K562 (cell line): ENCODE measurements around the gene ACP6. TPM values are rescaled to one million over a fixed set of nuclear protein-coding genes. Genes with fewer than 3 reads are reported as not detected.

Experiments used
- ATAC-seq: fragments of 200-7000 bp; cut with Tn5 transposase; 3 replicates; pipeline ENCODE4 v1.9.1; 2020; ENCODE audit warnings: moderate library complexity
- BruUV-seq: library from RNA; stranded (reverse); fragments of 400-500 nt; replicated peaks from 2 replicates; lab custom pipeline; 2021; lab: Mats Ljungman, UMichigan
- CTCF ChIA-PET: fragments of 300-600 bp; formaldehyde crosslinking; extraction: SDS; loops from one replicate; lab custom pipeline; 2021; ENCODE audit warnings: low intra/inter-chr PET ratio; lab: Yijun Ruan, JAX
- POLR2A ChIA-PET: fragments of 300-600, 350-650 bp; sonication (Branson Sonifier 250); formaldehyde crosslinking; extraction: SDS; loops from one replicate; lab custom pipeline; 2021; ENCODE audit warnings: antibody characterized with exemption, inconsistent platforms; lab: Yijun Ruan, JAX
- DNase-seq, 4 experiments: peaks; one replicate each; pipeline versions ENCODE4 v3.0.0 to v3.0.0-alpha.2; 2011 to 2018; ENCODE audit warnings: low spot score in 3 of 4, mixed read lengths in 3 of 4; ENCODE audit errors: extremely low read depth in 1 of 4
- FAIRE-seq: peaks from 2 replicates; lab custom pipeline; 2011; peaks lifted over from hg19 to GRCh38; lab: Jason Lieb, UNC
- H2AFZ ChIP-seq: 2 replicates; pipeline ENCODE4 v1.6.0; 2011; ENCODE audit warnings: low read depth, low read length, control low read depth, inconsistent platforms
- H3K27ac ChIP-seq: fragments of 200-600 bp; 3 replicates; pipeline ENCODE4 v1.8.0; 2011; ENCODE audit warnings: low read depth, mild to moderate bottlenecking, control low read depth, inconsistent platforms, low read length, moderate library complexity, mixed read lengths; ENCODE audit errors: extremely low read depth
- H3K27me3 ChIP-seq, 2 experiments: fragments of 300-600 bp in 1 of 2; 2 replicates in 1 of 2; 3 replicates in 1 of 2; pipeline versions ENCODE4 v1.6.0 to v1.8.0; 2011; ENCODE audit warnings: inconsistent platforms in 2 of 2, low read length in 2 of 2, mild to moderate bottlenecking in 1 of 2, mixed read lengths in 1 of 2, moderate library complexity in 1 of 2; ENCODE audit not compliant: control insufficient read depth in 2 of 2, insufficient read depth in 2 of 2
- H3K36me3 ChIP-seq: fragments of 300-600 bp; 3 replicates; pipeline ENCODE4 v1.8.0; 2011; ENCODE audit warnings: mild to moderate bottlenecking, low read length, inconsistent platforms; ENCODE audit not compliant: control insufficient read depth, insufficient read depth
- H3K4me1 ChIP-seq, 2 experiments: fragments of 200-600 bp in 1 of 2; replicated peaks in 1 of 2; 2 replicates in 1 of 2; 3 replicates in 1 of 2; pipeline versions ENCODE4 v1.5.1 to v1.8.0; 2011; ENCODE audit warnings: inconsistent platforms in 2 of 2, low read length in 2 of 2, mild to moderate bottlenecking in 1 of 2, mixed read lengths in 1 of 2, moderate library complexity in 1 of 2; ENCODE audit not compliant: control insufficient read depth in 2 of 2, insufficient read depth in 2 of 2
- H3K4me2 ChIP-seq: 2 replicates; pipeline ENCODE4 v1.6.1; 2011; ENCODE audit warnings: low read length, control low read depth, inconsistent platforms, mixed read lengths; ENCODE audit not compliant: insufficient read depth
- H3K4me3 ChIP-seq: fragments of 200-600 bp; sonication (generic), shearing (Covaris generic); 2 replicates; pipeline ENCODE4 v1.5.1; 2016; ENCODE audit warnings: control low read depth, inconsistent platforms
- H3K79me2 ChIP-seq: fragments of 200-600 bp; 3 replicates; pipeline ENCODE4 v1.8.0; 2011; ENCODE audit warnings: low read length, inconsistent platforms; ENCODE audit not compliant: control insufficient read depth, insufficient read depth
- H3K9ac ChIP-seq, 2 experiments: 2 replicates each; pipeline versions ENCODE4 v1.6.0 to v1.6.1; 2011; ENCODE audit warnings: low read depth in 2 of 2, low read length in 2 of 2, control low read depth in 1 of 2, inconsistent platforms in 1 of 2, mild to moderate bottlenecking in 1 of 2, mixed read lengths in 1 of 2; ENCODE audit not compliant: insufficient read depth in 1 of 2
- H3K9me1 ChIP-seq: one replicate; pipeline ENCODE4 v1.6.0; 2011; ENCODE audit warnings: inconsistent platforms, mild to moderate bottlenecking, low read length, moderate library complexity; ENCODE audit not compliant: control insufficient read depth, insufficient read depth
- H3K9me3 ChIP-seq: replicated peaks from 2 replicates; pipeline ENCODE4 v1.5.1; 2011; ENCODE audit warnings: low read depth, low read length, inconsistent platforms; ENCODE audit not compliant: control insufficient read depth, insufficient read depth
- H4K20me1 ChIP-seq: replicated peaks from 2 replicates; pipeline ENCODE4 v1.6.1; 2011; ENCODE audit warnings: low read length, inconsistent platforms, mixed read lengths; ENCODE audit not compliant: control insufficient read depth, insufficient read depth
- CEBPB ChIP-seq: fragments of 450-650 bp; IDR thresholded peaks from 2 replicates; pipeline ENCODE4 v1.6.1; 2016; ENCODE audit warnings: missing genetic modification characterization, missing compliant biosample characterization
- PHF21A ChIP-seq: fragments of 450-650 bp; IDR thresholded peaks from 2 replicates; pipeline ENCODE4 v1.6.1; 2017; ENCODE audit warnings: low read depth, borderline replicate concordance
- XRCC4 ChIP-seq: IDR thresholded peaks from one replicate; pipeline ENCODE4 v1.6.1; 2011; ENCODE audit not compliant: insufficient read depth, insufficient read length; ENCODE audit errors: extremely low read depth
- ZNF766 ChIP-seq: fragments of 200-800 bp; sonication (Bioruptor generic); conservative IDR thresholded peaks from 2 replicates; pipeline ENCODE4 v1.6.1; 2016; ENCODE audit warnings: missing genetic modification characterization, missing compliant biosample characterization
- ZNF778 ChIP-seq: fragments of 450-650 bp; formaldehyde crosslinking; IDR thresholded peaks from 2 replicates; pipeline ENCODE4 v1.4.0; 2020; ENCODE audit warnings: mild to moderate bottlenecking, moderate library complexity
- WGBS: fragments of 100-300 bp; shearing (Covaris generic); methylation state at CpG from one replicate; pipeline ENCODE4 v1.1.6; 2016; ENCODE audit warnings: low coverage, mixed read lengths; ENCODE audit not compliant: insufficient coverage; ENCODE audit errors: missing lambda C conversion rate; 5-methylcytosine and 5-hydroxymethylcytosine counted together
- in situ Hi-C: fragments of 300-500 bp; cut with MboI; formaldehyde crosslinking; loops from 4 replicates; pipeline ENCODE4 v1.15.0; 2018; ENCODE audit warnings: inconsistent platforms, mixed read lengths
- intact Hi-C: fragments of 100-400 bp; cut with micrococcal nuclease; formaldehyde crosslinking; loops from 2 replicates; pipeline ENCODE4 v1.14.2; 2022
- polyA plus RNA-seq, 8 experiments: library from polyadenylated mRNA; depleted of rRNA in 4 of 8; stranded (reverse) in 5 of 8; unstranded in 3 of 8; fragments of >200 nt; fragmentation: Nextera tagmentation in 2 of 8; fragmentation: Illumina TruSeq in 1 of 8; extraction: Ambion mirVana in 2 of 8; extraction: Trizol in 1 of 8; gene quantifications; 2 replicates each; pipeline versions ENCODE4 v1.2.1 to v1.2.3, GENCODE V29; 2011 to 2014; ENCODE audit warnings: inconsistent platforms in 1 of 8, missing spikeins in 1 of 8
- total RNA-seq, 7 experiments: library from RNA; depleted of rRNA in 6 of 7; stranded (reverse); fragments of >200 nt in 6 of 7; fragmentation: Illumina TruSeq in 2 of 7; extraction: Trizol in 2 of 7; gene quantifications; 2 replicates each; pipeline versions ENCODE4 v1.2.1 to v1.2.3, GENCODE V29; 2011 to 2021; ENCODE audit warnings: low replicate concordance in 1 of 7
- TF ChIP-seq, protein P1 (sequence below): sonication (generic); formaldehyde crosslinking; IDR thresholded peaks from 2 replicates; pipeline ENCODE4 v1.8.1; 2022; ENCODE audit warnings: missing genetic modification reagents

The ACP6 gene
- total and polyA plus RNA-seq, 9 of the 15 experiments (the other 6 are each of a cell fraction or from before 2014, with no cell fraction given), result 0.05 to 1.4 (median 0.49) TPM

DNA sequence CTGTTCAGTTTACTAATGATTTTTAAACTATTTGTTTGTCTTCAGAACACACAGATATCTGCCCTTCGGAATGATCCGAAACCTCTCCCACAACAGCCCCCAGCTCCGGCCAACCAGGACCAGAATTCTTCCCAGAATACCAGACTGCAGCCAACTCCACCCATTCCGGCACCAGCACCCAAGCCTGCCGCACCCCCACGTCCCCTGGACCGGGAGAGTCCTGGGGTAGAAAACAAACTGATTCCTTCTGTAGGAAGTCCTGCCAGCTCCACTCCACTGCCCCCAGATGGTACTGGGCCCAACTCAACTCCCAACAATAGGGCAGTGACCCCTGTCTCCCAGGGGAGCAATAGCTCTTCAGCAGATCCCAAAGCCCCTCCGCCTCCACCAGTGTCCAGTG, 51.6 kb downstream of the ACP6 start:
- H3K9me1 ChIP-seq, result no peaks in the 10 kb centered on the region
- no peaks in the 10 kb centered on the region for H3K9me3 ChIP-seq
- BruUV-seq, result no TSS peak
- ATAC-seq, result no peak
- intact Hi-C loops, result no loop called here
- H3K27me3 ChIP-seq, result no peaks in the 10 kb centered on the region
- H4K20me1 ChIP-seq, result no peaks in the 10 kb centered on the region
- TF ChIP-seq, protein P1, sequence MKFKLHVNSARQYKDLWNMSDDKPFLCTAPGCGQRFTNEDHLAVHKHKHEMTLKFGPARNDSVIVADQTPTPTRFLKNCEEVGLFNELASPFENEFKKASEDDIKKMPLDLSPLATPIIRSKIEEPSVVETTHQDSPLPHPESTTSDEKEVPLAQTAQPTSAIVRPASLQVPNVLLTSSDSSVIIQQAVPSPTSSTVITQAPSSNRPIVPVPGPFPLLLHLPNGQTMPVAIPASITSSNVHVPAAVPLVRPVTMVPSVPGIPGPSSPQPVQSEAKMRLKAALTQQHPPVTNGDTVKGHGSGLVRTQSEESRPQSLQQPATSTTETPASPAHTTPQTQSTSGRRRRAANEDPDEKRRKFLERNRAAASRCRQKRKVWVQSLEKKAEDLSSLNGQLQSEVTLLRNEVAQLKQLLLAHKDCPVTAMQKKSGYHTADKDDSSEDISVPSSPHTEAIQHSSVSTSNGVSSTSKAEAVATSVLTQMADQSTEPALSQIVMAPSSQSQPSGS (CRISPR knock-in tag), result no peak
- TF ChIP-seq XRCC4 (no peak), CEBPB (tag) (no peak), ZNF766 (CRISPR knock-in tag) (no peak), ZNF778 (CRISPR knock-in tag) (no peak), PHF21A (no peak)
- peaks cover 14% of the 10 kb centered on the region; the same call in 2 of the 3 replicates for H3K36me3 ChIP-seq
- no peak for DNase-seq
- in situ Hi-C loops, result no loop called here
- no peak overlapping the region for H3K27ac ChIP-seq
- no peaks in the 10 kb centered on the region; a peak in 1 of 5 replicates for H3K4me1 ChIP-seq
- 96% methylated on average over 8 of the region's 8 CpGs for WGBS
- CTCF ChIA-PET, result no interaction called here
- POLR2A ChIA-PET, result no interaction called here
- H3K79me2 ChIP-seq, result no peaks in the 10 kb centered on the region
- H3K4me3 ChIP-seq, result no peak overlapping the region
- H2AFZ ChIP-seq, result no peak overlapping the region
- H3K9ac ChIP-seq, result no peak overlapping the region
- no peak for FAIRE-seq
- no peak overlapping the region for H3K4me2 ChIP-seq
